GM12878 (cell line): Measurements from ENCODE around the gene IPPK. TPM values are rescaled to one million over a fixed set of nuclear protein-coding genes. Genes with fewer than 3 reads are reported as not detected.

Source experiments
- ATAC-seq: fragments of 200-7000 bp; cut with Tn5 transposase; 3 replicates; pipeline ENCODE4 v1.9.1; 2020; ENCODE audit warnings: mild to moderate bottlenecking, moderate library complexity
- BruUV-seq: library from RNA; stranded (reverse); fragments of 400-500 nt; replicated peaks from 2 replicates; lab custom pipeline; 2021; lab: Mats Ljungman, UMichigan
- CTCF ChIA-PET: fragments of 300-600 bp; sonication (Branson Sonifier 250); formaldehyde crosslinking; extraction: SDS; loops from one replicate; lab custom pipeline; 2021; ENCODE audit warnings: inconsistent platforms; lab: Yijun Ruan, JAX
- POLR2A ChIA-PET: fragments of 350-600 bp; formaldehyde crosslinking; extraction: SDS; loops from one replicate; lab custom pipeline; 2021; ENCODE audit warnings: inconsistent platforms; lab: Charles Lee
- RAD21 ChIA-PET: fragments of 300-600 bp; sonication (Branson Sonifier 250); formaldehyde crosslinking; loops from one replicate; lab custom pipeline; 2023; ENCODE audit warnings: antibody characterized with exemption; ENCODE audit not compliant: unreplicated experiment; lab: Charles Lee
- SMC1A ChIA-PET: fragments of 300-600 bp; sonication (Branson Sonifier 250); formaldehyde crosslinking; loops from one replicate; lab custom pipeline; 2023; ENCODE audit not compliant: unreplicated experiment, uncharacterized antibody; lab: Charles Lee
- DNase-seq: peaks from one replicate; pipeline ENCODE4 v3.0.0-alpha.2; 2011; ENCODE audit warnings: low read depth, low spot score
- FAIRE-seq: peaks from 3 replicates; lab custom pipeline; 2011; peaks lifted over from hg19 to GRCh38; lab: Jason Lieb, UNC
- H2AFZ ChIP-seq: 2 replicates; pipeline ENCODE4 v1.6.0; 2011; ENCODE audit warnings: low read depth, low read length, control low read depth; ENCODE audit not compliant: control insufficient read depth
- H3K27ac ChIP-seq: 2 replicates; pipeline ENCODE4 v1.5.1; 2011; ENCODE audit warnings: control low read depth; ENCODE audit not compliant: control insufficient read depth, insufficient read depth
- H3K27me3 ChIP-seq, 2 experiments: replicated peaks in 1 of 2; 2 replicates each; pipeline versions ENCODE4 v1.6.0 to v1.6.1; 2011; ENCODE audit warnings: low read length in 1 of 2; ENCODE audit not compliant: control insufficient read depth in 2 of 2, insufficient read depth in 2 of 2
- H3K36me3 ChIP-seq, 2 experiments: 2 replicates each; pipeline ENCODE4 v1.5.1; 2011; ENCODE audit warnings: low read length in 1 of 2; ENCODE audit not compliant: control insufficient read depth in 2 of 2, insufficient read depth in 2 of 2
- H3K4me1 ChIP-seq: 2 replicates; pipeline ENCODE4 v1.6.1; 2011; ENCODE audit warnings: mild to moderate bottlenecking, low read length, moderate library complexity, mixed read lengths; ENCODE audit not compliant: control insufficient read depth, insufficient read depth
- H3K4me2 ChIP-seq: 2 replicates; pipeline ENCODE4 v1.6.0; 2011; ENCODE audit warnings: control low read depth; ENCODE audit not compliant: control insufficient read depth, insufficient read depth
- H3K4me3 ChIP-seq: fragments of 200-600 bp; sonication (generic); 2 replicates; pipeline ENCODE4 v1.5.1; 2016
- H3K79me2 ChIP-seq: 2 replicates; pipeline ENCODE4 v1.6.0; 2011; ENCODE audit warnings: low read length; ENCODE audit not compliant: control insufficient read depth, insufficient read depth
- H3K9ac ChIP-seq: 2 replicates; pipeline ENCODE4 v1.8.0; 2011; ENCODE audit warnings: low read length, control low read depth, mixed read lengths; ENCODE audit not compliant: control insufficient read depth, insufficient read depth
- H3K9me3 ChIP-seq: replicated peaks from 3 replicates; pipeline ENCODE4 v1.5.1; 2011; ENCODE audit warnings: mild to moderate bottlenecking, low read length; ENCODE audit not compliant: control insufficient read depth, insufficient read depth
- H4K20me1 ChIP-seq: 2 replicates; pipeline ENCODE4 v1.6.0; 2011; ENCODE audit not compliant: control insufficient read depth, insufficient read depth
- NFIC ChIP-seq: IDR thresholded peaks from 2 replicates; pipeline ENCODE4 v1.6.1; 2012; ENCODE audit warnings: low read depth, mild to moderate bottlenecking, inconsistent platforms, low read length, moderate library complexity
- NKRF ChIP-seq: fragments of 450-650 bp; conservative IDR thresholded peaks from 2 replicates; pipeline ENCODE4 v1.6.1; 2017; ENCODE audit warnings: mild to moderate bottlenecking, moderate library complexity
- PRDM15 ChIP-seq: fragments of 450-650 bp; formaldehyde crosslinking; IDR thresholded peaks from 2 replicates; pipeline ENCODE4 v1.4.0; 2020; ENCODE audit warnings: mild to moderate bottlenecking, moderate library complexity
- WGBS: methylation state at CpG from one replicate; pipeline ENCODE4 v1.1.6; 2016; ENCODE audit warnings: low lambda C conversion rate; ENCODE audit not compliant: insufficient replicate concordance, insufficient coverage; ENCODE audit errors: missing lambda C conversion rate; 5-methylcytosine and 5-hydroxymethylcytosine counted together
- in situ Hi-C: fragments of 300-500 bp; cut with MboI; formaldehyde crosslinking; loops from 9 replicates; pipeline ENCODE4 v1.14.3; 2018; ENCODE audit warnings: mixed read lengths
- intact Hi-C: fragments of 100-400 bp; cut with micrococcal nuclease; formaldehyde crosslinking; loops from one replicate; pipeline ENCODE4 v1.14.2; 2022; ENCODE audit not compliant: unreplicated experiment
- polyA plus RNA-seq, 11 experiments: library from polyadenylated mRNA; depleted of rRNA in 4 of 11; unstranded in 6 of 11; stranded (reverse) in 5 of 11; fragments of >200 nt; fragmentation: Nextera tagmentation in 4 of 11; fragmentation: Illumina TruSeq in 1 of 11; extraction: Ambion mirVana in 4 of 11; extraction: Trizol in 1 of 11; gene quantifications; 1 replicate in 1 of 11; 2 replicates in 10 of 11; pipeline versions ENCODE4 v1.2.1 to v1.2.3, GENCODE V29; 2011 to 2016; ENCODE audit warnings: inconsistent platforms in 2 of 11, missing spikeins in 2 of 11, low read depth in 1 of 11
- total RNA-seq, 4 experiments: library from RNA; depleted of rRNA in 3 of 4; stranded (reverse); fragments of >200 nt in 3 of 4; fragmentation: Illumina TruSeq in 1 of 4; extraction: Trizol in 1 of 4; gene quantifications; 2 replicates each; pipeline versions ENCODE4 v1.2.1 to v1.2.3, GENCODE V29; 2013 to 2021
- TF ChIP-seq, protein P1 (sequence below): fragments of 450-650 bp; IDR thresholded peaks from 2 replicates; pipeline ENCODE4 v1.6.1; 2017; ENCODE audit warnings: mild to moderate bottlenecking, low read depth, inconsistent platforms; ENCODE audit not compliant: poor library complexity, severe bottlenecking
- TF ChIP-seq, protein P2 (sequence below): IDR thresholded peaks from 2 replicates; pipeline ENCODE4 v1.6.1; 2012; ENCODE audit warnings: low read length, inconsistent platforms
- TF ChIP-seq, protein P3 (sequence below): IDR thresholded peaks from 2 replicates; pipeline ENCODE4 v1.6.1; 2011; ENCODE audit warnings: mild to moderate bottlenecking, low read depth, low read length, moderate library complexity; ENCODE audit not compliant: insufficient replicate concordance

IPPK gene
- total and polyA plus RNA-seq, 10 of the 15 experiments (the other 5 are each of a cell fraction or from before 2014, with no cell fraction given) = 2.1 to 22.1 (median 11.4) TPM

DNA sequence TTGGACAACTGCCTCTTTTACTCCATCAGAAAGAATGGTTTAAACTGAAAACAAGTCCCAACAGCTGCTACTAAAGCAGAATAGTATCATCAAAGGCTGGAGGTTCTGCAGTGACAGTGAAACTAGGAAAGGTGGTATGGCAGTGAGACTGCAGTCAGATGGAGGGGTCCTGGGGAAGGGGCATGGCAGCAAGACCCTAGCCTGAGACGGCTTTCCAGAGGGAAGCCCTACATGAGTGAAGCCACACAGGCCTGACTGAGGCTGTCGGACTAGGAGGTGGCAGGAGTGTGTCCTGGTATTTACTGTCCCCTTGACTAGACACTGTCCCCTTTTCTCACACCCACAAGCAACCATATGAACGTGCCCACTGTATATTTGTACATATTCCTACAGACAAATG, 40.4 kb upstream of the IPPK start (continued):
- TF ChIP-seq PRDM15 (CRISPR knock-in tag) = no peak
- TF ChIP-seq, protein P1, sequence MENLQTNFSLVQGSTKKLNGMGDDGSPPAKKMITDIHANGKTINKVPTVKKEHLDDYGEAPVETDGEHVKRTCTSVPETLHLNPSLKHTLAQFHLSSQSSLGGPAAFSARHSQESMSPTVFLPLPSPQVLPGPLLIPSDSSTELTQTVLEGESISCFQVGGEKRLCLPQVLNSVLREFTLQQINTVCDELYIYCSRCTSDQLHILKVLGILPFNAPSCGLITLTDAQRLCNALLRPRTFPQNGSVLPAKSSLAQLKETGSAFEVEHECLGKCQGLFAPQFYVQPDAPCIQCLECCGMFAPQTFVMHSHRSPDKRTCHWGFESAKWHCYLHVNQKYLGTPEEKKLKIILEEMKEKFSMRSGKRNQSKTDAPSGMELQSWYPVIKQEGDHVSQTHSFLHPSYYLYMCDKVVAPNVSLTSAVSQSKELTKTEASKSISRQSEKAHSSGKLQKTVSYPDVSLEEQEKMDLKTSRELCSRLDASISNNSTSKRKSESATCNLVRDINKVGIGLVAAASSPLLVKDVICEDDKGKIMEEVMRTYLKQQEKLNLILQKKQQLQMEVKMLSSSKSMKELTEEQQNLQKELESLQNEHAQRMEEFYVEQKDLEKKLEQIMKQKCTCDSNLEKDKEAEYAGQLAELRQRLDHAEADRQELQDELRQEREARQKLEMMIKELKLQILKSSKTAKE = no peak

DNA sequence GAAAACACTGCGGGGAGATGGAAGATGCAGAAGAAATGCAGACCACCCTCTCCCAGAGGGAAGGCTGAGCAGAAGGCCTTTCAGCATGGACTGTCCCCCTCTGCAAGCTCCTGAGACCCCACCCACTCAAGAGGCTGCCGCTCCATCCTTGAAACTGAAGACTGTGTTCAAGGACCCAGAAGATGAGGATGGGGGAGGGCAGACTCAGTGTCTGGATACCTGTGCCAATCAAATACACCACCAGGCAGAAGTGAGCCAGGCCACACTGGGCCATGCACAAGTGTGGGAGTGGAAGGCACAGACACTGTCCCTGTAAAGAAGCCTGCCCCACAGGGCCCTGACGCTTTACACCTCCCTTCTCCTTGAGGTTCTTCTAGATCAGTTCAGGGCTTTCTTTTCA, 40.0 kb upstream of the IPPK start:
- no peak overlapping the region for H2AFZ ChIP-seq
- no peak for FAIRE-seq
- ChIA-PET CTCF (no interaction called here), RAD21 (no interaction called here), POLR2A (no interaction called here), SMC1A (no interaction called here)
- 81% methylated on average over 3 of the region's 3 CpGs for WGBS
- H3K27me3 ChIP-seq = no peaks in the 10 kb centered on the region
- H3K4me3 ChIP-seq = no peak overlapping the region
- no peaks in the 10 kb centered on the region for H3K9me3 ChIP-seq
- peaks cover 17% of the 10 kb centered on the region for H3K4me1 ChIP-seq
- in situ Hi-C loops = no loop called here
- DNase-seq = no peak
- no peaks in the 10 kb centered on the region for H3K79me2 ChIP-seq
- H4K20me1 ChIP-seq = no peaks in the 10 kb centered on the region; the same call in 1 of the 2 replicates
- no peak overlapping the region for H3K4me2 ChIP-seq
- H3K9ac ChIP-seq = no peak overlapping the region
- H3K27ac ChIP-seq = no peak overlapping the region
- intact Hi-C loops = loop anchor here (5.0 kb wide), 1 partner anchor 43 kb away; no protein-coding TSS in a partner anchor
- TF ChIP-seq NFIC (no peak), NKRF (no peak)
- TF ChIP-seq, protein P2, sequence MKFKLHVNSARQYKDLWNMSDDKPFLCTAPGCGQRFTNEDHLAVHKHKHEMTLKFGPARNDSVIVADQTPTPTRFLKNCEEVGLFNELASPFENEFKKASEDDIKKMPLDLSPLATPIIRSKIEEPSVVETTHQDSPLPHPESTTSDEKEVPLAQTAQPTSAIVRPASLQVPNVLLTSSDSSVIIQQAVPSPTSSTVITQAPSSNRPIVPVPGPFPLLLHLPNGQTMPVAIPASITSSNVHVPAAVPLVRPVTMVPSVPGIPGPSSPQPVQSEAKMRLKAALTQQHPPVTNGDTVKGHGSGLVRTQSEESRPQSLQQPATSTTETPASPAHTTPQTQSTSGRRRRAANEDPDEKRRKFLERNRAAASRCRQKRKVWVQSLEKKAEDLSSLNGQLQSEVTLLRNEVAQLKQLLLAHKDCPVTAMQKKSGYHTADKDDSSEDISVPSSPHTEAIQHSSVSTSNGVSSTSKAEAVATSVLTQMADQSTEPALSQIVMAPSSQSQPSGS = no peak
- TF ChIP-seq, protein P3, sequence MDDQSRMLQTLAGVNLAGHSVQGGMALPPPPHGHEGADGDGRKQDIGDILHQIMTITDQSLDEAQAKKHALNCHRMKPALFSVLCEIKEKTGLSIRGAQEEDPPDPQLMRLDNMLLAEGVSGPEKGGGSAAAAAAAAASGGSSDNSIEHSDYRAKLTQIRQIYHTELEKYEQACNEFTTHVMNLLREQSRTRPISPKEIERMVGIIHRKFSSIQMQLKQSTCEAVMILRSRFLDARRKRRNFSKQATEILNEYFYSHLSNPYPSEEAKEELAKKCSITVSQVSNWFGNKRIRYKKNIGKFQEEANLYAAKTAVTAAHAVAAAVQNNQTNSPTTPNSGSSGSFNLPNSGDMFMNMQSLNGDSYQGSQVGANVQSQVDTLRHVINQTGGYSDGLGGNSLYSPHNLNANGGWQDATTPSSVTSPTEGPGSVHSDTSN = no peak
- peaks cover 11 to 18% of the 10 kb centered on the region in 2 experiments; a peak in 3 of 4 replicates for H3K36me3 ChIP-seq
- ATAC-seq = no peak
- no TSS peak for BruUV-seq
